ENCODE data around the gene NRSN1. TPM values are rescaled to one million over a fixed set of nuclear protein-coding genes. Genes with fewer than 3 reads are reported as not detected.

NRSN1 gene
- total RNA-seq, 1 donor = not detected

- TF ChIP-seq CTCF (IDR thresholded peaks at IDR 0.05; ENCODE audit: insufficient read depth, low read depth, low read length) = no peak
Observed at GRCh38 chr6:24183584-24183983, 57.6 kb downstream of the NRSN1 start.

GRCh38 chr6:24186349-24186748, 60.3 kb downstream of the NRSN1 start:
- no peak for TF ChIP-seq CTCF (IDR thresholded peaks at IDR 0.05; ENCODE audit: insufficient read depth, low read depth, low read length)
- DNase-seq (ENCODE audit: low read depth) = no peak
- no peak overlapping the region for H3K4me3 ChIP-seq (ENCODE audit: low read depth, low read length)

More at GRCh38 chr6:24183584-24183983, 57.6 kb downstream of the NRSN1 start:
- DNase-seq (ENCODE audit: low read depth) = no peak
- H3K4me3 ChIP-seq (ENCODE audit: low read depth, low read length) = no peak overlapping the region

- no peak overlapping the region for H3K4me3 ChIP-seq (ENCODE audit: low read depth, low read length)
- no peak for TF ChIP-seq CTCF (IDR thresholded peaks at IDR 0.05; ENCODE audit: insufficient read depth, low read depth, low read length)
- DNase-seq (ENCODE audit: low read depth) = no peak
Observed at GRCh38 chr6:24187965-24188577, 62.1 kb downstream of the NRSN1 start.

GRCh38 chr6:24188578-24189080, 62.6 kb downstream of the NRSN1 start:
- H3K4me3 ChIP-seq (ENCODE audit: low read depth, low read length) = no peak overlapping the region
- TF ChIP-seq CTCF (IDR thresholded peaks at IDR 0.05; ENCODE audit: insufficient read depth, low read depth, low read length) = no peak
- no peak for DNase-seq (ENCODE audit: low read depth)

GRCh38 chr6:24191346-24191745, 65.3 kb downstream of the NRSN1 start:
- no peak overlapping the region for H3K4me3 ChIP-seq (ENCODE audit: low read depth, low read length)
- TF ChIP-seq CTCF (IDR thresholded peaks at IDR 0.05; ENCODE audit: insufficient read depth, low read depth, low read length) = no peak
- no peak for DNase-seq (ENCODE audit: low read depth)

GRCh38 chr6:24193364-24193763, 67.3 kb downstream of the NRSN1 start:
- no peak for DNase-seq (ENCODE audit: low read depth)
- H3K4me3 ChIP-seq (ENCODE audit: low read depth, low read length) = no peak overlapping the region
- no peak for TF ChIP-seq CTCF (IDR thresholded peaks at IDR 0.05; ENCODE audit: insufficient read depth, low read depth, low read length)
